ENCODE measurements around the gene TMEM106B.

- TF ChIP-seq, protein P1, sequence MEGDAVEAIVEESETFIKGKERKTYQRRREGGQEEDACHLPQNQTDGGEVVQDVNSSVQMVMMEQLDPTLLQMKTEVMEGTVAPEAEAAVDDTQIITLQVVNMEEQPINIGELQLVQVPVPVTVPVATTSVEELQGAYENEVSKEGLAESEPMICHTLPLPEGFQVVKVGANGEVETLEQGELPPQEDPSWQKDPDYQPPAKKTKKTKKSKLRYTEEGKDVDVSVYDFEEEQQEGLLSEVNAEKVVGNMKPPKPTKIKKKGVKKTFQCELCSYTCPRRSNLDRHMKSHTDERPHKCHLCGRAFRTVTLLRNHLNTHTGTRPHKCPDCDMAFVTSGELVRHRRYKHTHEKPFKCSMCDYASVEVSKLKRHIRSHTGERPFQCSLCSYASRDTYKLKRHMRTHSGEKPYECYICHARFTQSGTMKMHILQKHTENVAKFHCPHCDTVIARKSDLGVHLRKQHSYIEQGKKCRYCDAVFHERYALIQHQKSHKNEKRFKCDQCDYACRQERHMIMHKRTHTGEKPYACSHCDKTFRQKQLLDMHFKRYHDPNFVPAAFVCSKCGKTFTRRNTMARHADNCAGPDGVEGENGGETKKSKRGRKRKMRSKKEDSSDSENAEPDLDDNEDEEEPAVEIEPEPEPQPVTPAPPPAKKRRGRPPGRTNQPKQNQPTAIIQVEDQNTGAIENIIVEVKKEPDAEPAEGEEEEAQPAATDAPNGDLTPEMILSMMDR (IDR thresholded peaks at IDR 0.05) = no peak
- TF ChIP-seq POLR2A (IDR thresholded peaks at IDR 0.05) = no peak
- TF ChIP-seq EP300 (IDR thresholded peaks at IDR 0.05; ENCODE audit: low read depth) = no peak
- TF ChIP-seq POLR2AphosphoS5 (IDR thresholded peaks at IDR 0.05) = no peak
These were observed 24.9 kb downstream of the TMEM106B start for GRCh38 chr7:12235970-12236369.
